K562 (cell line): ENCODE results near the gene AKNAD1. TPM values are rescaled to one million over a fixed set of nuclear protein-coding genes. Genes with fewer than 3 reads are reported as not detected.

Experiments
- CREB1 ChIP-seq, 2 experiments: sonication (generic) in 1 of 2; formaldehyde crosslinking in 1 of 2; IDR thresholded peaks; 2 replicates each; pipeline versions ENCODE4 v1.6.1 to v1.8.0; 2012 to 2022; ENCODE audit warnings: inconsistent platforms in 1 of 2, mild to moderate bottlenecking in 1 of 2, missing genetic modification reagents in 1 of 2, moderate library complexity in 1 of 2
- JUN ChIP-seq, 2 experiments: sonication (generic) in 1 of 2; formaldehyde crosslinking in 1 of 2; IDR thresholded peaks; 2 replicates each; pipeline versions ENCODE4 v1.6.1 to v1.8.0; 2012 to 2022; ENCODE audit warnings: borderline replicate concordance in 2 of 2, mild to moderate bottlenecking in 2 of 2, improper control_type of control experiment in 1 of 2, low read depth in 1 of 2, low read length in 1 of 2, missing genetic modification reagents in 1 of 2
- MAZ ChIP-seq, 2 experiments: fragments of 450-650 bp in 1 of 2; sonication (generic) in 1 of 2; formaldehyde crosslinking; IDR thresholded peaks in 1 of 2; conservative IDR thresholded peaks in 1 of 2; 2 replicates each; pipeline versions ENCODE4 v1.4.0 to v1.5.0; 2020; ENCODE audit warnings: mild to moderate bottlenecking in 1 of 2, missing genetic modification reagents in 1 of 2
- MED1 ChIP-seq: sonication (generic); formaldehyde crosslinking; IDR thresholded peaks from 2 replicates; pipeline ENCODE4 v1.8.1; 2023; ENCODE audit warnings: missing genetic modification reagents, borderline replicate concordance
- MTA1 ChIP-seq: fragments of 450-650 bp; IDR thresholded peaks from 2 replicates; pipeline ENCODE4 v1.6.1; 2017; ENCODE audit warnings: borderline replicate concordance
- MYNN ChIP-seq, 2 experiments: sonication (generic); formaldehyde crosslinking in 1 of 2; IDR thresholded peaks; 2 replicates each; pipeline versions ENCODE4 v1.5.0 to v1.6.1; 2016 to 2020; ENCODE audit warnings: antibody characterized with exemption in 1 of 2, missing genetic modification reagents in 1 of 2
- POLR2H ChIP-seq: IDR thresholded peaks from 2 replicates; pipeline ENCODE4 v1.6.1; 2016; ENCODE audit warnings: missing genetic modification characterization, low read depth, mild to moderate bottlenecking, control low read depth, missing compliant biosample characterization, moderate library complexity
- SMARCE1 ChIP-seq: fragments of 450-650 bp; IDR thresholded peaks from 2 replicates; pipeline ENCODE4 v1.7.1; 2016; ENCODE audit warnings: mild to moderate bottlenecking
- polyA plus RNA-seq, 8 experiments: library from polyadenylated mRNA; depleted of rRNA in 4 of 8; stranded (reverse) in 5 of 8; unstranded in 3 of 8; fragments of >200 nt; fragmentation: Nextera tagmentation in 2 of 8; fragmentation: Illumina TruSeq in 1 of 8; extraction: Ambion mirVana in 2 of 8; extraction: Trizol in 1 of 8; gene quantifications; 2 replicates each; pipeline versions ENCODE4 v1.2.1 to v1.2.3, GENCODE V29; 2011 to 2014; ENCODE audit warnings: inconsistent platforms in 1 of 8, missing spikeins in 1 of 8
- total RNA-seq, 7 experiments: library from RNA; depleted of rRNA in 6 of 7; stranded (reverse); fragments of >200 nt in 6 of 7; fragmentation: Illumina TruSeq in 2 of 7; extraction: Trizol in 2 of 7; gene quantifications; 2 replicates each; pipeline versions ENCODE4 v1.2.1 to v1.2.3, GENCODE V29; 2011 to 2021; ENCODE audit warnings: low replicate concordance in 1 of 7
- TF ChIP-seq, protein P1 (sequence below): sonication (generic); formaldehyde crosslinking; IDR thresholded peaks from 2 replicates; pipeline ENCODE4 v1.8.0; 2022; ENCODE audit warnings: missing genetic modification reagents, mild to moderate bottlenecking, borderline replicate concordance
- TF ChIP-seq, protein P2 (sequence below): fragments of 250-450 bp; sonication (Bioruptor Pico); IDR thresholded peaks from 2 replicates; pipeline ENCODE4 v1.8.0; 2022; ENCODE audit warnings: moderate library complexity, mild to moderate bottlenecking, inconsistent platforms
- TF ChIP-seq, protein P3 (sequence below), 2 experiments: fragments of 450-650 bp; formaldehyde crosslinking in 1 of 2; IDR thresholded peaks; 2 replicates each; pipeline versions ENCODE4 v1.4.0 to v1.6.1; 2014 to 2020; ENCODE audit warnings: mild to moderate bottlenecking in 2 of 2, borderline replicate concordance in 1 of 2, low read depth in 1 of 2

The AKNAD1 gene
- total and polyA plus RNA-seq, 9 of the 15 experiments (the other 6 are each of a cell fraction or from before 2014, with no cell fraction given), result 0.13 to 0.30 TPM; not detected in 7

DNA sequence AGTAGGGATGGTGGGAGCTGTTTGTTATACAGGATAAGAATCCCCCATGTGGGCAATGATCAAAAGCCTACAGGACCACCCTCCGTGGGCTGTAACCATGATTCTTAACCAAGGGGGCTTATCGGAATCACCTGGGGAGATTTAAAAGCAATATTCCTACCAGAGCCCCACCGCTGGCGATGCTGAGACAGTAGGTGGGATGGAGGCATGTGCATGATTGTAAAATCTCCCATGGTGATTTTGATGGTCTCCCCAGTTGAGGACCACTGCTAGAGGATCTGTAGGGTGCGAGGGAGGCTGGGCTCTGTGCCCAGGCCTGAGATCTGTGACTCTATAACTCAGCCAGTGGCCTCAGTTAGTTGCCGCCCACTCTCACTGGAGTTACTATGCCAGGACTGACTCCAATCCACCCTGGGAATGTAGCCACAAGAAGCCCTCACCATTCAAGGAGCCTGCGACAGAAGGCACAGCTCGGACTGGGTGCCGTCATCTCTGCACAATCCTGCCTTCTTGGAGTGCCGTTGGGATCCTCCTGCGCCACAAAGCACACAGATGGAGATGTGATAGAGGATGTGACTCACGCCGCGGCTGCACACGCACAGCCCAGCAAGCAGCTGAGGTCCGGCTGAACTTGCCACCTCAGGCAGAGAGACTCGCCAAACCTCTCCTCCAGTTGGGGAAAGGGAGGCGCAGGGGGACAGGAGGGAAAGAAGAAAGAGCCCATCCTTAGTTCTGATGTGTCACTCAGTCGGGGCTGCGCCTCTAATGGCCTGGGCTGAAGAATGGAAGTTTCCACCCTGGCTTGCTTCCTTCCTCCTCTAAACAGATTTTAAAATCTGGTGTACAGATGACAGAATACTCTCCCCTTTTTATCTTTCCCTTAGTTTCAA, 26.5 kb downstream of the AKNAD1 start (continued):
- TF ChIP-seq POLR2H (tag) (no peak), MED1 (CRISPR knock-in tag) (no peak), MTA1 (peak; percentile 46; the same call in 1 of the 2 replicates), MYNN (IDR thresholded peaks at IDR 0.05) (0 out of 2 replicates have a peak, but pooled peaks have one; percentile 76), MYNN (CRISPR knock-in tag; IDR thresholded peaks at IDR 0.05) (no peak), JUN (IDR thresholded peaks at IDR 0.05; ENCODE audit: borderline replicate concordance, low read depth, low read length) (peak; percentile 90), JUN (CRISPR knock-in tag; IDR thresholded peaks at IDR 0.05; ENCODE audit: borderline replicate concordance) (no peak), SMARCE1 (peak; percentile 94), MAZ (CRISPR knock-in tag; conservative IDR thresholded peaks at IDR 0.05 in 1 of 2, IDR thresholded peaks at IDR 0.05 in 1 of 2) (0 out of 4 replicates have a peak, but pooled peaks of 1 of the 2 experiments have one; percentile 35), CREB1 (IDR thresholded peaks at IDR 0.05) (peak; percentile 37), CREB1 (CRISPR knock-in tag; IDR thresholded peaks at IDR 0.05) (peak; percentile 39; the same call in 1 of the 2 replicates)
- TF ChIP-seq, protein P1, sequence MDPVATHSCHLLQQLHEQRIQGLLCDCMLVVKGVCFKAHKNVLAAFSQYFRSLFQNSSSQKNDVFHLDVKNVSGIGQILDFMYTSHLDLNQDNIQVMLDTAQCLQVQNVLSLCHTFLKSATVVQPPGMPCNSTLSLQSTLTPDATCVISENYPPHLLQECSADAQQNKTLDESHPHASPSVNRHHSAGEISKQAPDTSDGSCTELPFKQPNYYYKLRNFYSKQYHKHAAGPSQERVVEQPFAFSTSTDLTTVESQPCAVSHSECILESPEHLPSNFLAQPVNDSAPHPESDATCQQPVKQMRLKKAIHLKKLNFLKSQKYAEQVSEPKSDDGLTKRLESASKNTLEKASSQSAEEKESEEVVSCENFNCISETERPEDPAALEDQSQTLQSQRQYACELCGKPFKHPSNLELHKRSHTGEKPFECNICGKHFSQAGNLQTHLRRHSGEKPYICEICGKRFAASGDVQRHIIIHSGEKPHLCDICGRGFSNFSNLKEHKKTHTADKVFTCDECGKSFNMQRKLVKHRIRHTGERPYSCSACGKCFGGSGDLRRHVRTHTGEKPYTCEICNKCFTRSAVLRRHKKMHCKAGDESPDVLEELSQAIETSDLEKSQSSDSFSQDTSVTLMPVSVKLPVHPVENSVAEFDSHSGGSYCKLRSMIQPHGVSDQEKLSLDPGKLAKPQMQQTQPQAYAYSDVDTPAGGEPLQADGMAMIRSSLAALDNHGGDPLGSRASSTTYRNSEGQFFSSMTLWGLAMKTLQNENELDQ (CRISPR knock-in tag), result no peak
- TF ChIP-seq, protein P2, sequence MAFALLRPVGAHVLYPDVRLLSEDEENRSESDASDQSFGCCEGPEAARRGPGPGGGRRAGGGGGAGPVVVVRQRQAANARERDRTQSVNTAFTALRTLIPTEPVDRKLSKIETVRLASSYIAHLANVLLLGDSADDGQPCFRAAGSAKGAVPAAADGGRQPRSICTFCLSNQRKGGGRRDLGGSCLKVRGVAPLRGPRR, result no peak
- TF ChIP-seq, protein P3, sequence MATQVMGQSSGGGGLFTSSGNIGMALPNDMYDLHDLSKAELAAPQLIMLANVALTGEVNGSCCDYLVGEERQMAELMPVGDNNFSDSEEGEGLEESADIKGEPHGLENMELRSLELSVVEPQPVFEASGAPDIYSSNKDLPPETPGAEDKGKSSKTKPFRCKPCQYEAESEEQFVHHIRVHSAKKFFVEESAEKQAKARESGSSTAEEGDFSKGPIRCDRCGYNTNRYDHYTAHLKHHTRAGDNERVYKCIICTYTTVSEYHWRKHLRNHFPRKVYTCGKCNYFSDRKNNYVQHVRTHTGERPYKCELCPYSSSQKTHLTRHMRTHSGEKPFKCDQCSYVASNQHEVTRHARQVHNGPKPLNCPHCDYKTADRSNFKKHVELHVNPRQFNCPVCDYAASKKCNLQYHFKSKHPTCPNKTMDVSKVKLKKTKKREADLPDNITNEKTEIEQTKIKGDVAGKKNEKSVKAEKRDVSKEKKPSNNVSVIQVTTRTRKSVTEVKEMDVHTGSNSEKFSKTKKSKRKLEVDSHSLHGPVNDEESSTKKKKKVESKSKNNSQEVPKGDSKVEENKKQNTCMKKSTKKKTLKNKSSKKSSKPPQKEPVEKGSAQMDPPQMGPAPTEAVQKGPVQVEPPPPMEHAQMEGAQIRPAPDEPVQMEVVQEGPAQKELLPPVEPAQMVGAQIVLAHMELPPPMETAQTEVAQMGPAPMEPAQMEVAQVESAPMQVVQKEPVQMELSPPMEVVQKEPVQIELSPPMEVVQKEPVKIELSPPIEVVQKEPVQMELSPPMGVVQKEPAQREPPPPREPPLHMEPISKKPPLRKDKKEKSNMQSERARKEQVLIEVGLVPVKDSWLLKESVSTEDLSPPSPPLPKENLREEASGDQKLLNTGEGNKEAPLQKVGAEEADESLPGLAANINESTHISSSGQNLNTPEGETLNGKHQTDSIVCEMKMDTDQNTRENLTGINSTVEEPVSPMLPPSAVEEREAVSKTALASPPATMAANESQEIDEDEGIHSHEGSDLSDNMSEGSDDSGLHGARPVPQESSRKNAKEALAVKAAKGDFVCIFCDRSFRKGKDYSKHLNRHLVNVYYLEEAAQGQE (IDR thresholded peaks at IDR 0.05; ENCODE audit: borderline replicate concordance), result peak; percentile 21; the same call in 1 of the 2 replicates
- TF ChIP-seq, protein P3 (CRISPR knock-in tag; IDR thresholded peaks at IDR 0.05; ENCODE audit: low read depth), result no peak
